Stimulated activated CD8-positive, alpha-beta memory T cell treated with anti-CD3 and anti-CD28 coated beads, Interleukin-4, amount 100 ng/mL, for 4 hours (primary cell): Measurements from ENCODE around the gene ASPN.

Experiments
- DNase-seq, 2 donors: peaks; one replicate each; pipeline ENCODE4 v3.0.0-alpha.2; 2020; ENCODE audit warnings: low read depth in 2 of 2, low spot score in 1 of 2

ASPN gene

GRCh38 chr9:92476962-92477361 lies 5.3 kb downstream of the ASPN start:
- no peak for DNase-seq

GRCh38 chr9:92474587-92474986 lies 7.7 kb downstream of the ASPN start:
- DNase-seq: no peak

GRCh38 chr9:92468206-92468605 lies 14.1 kb downstream of the ASPN start:
- no peak for DNase-seq

GRCh38 chr9:92467511-92467910 lies 14.8 kb downstream of the ASPN start:
- DNase-seq: no peak

- DNase-seq: no peak
These were observed 15.3 kb downstream of the ASPN start for GRCh38 chr9:92467041-92467440.

- DNase-seq: no peak
These were observed 18.3 kb downstream of the ASPN start for GRCh38 chr9:92463984-92464383.

GRCh38 chr9:92463387-92463786 lies 18.9 kb downstream of the ASPN start:
- no peak for DNase-seq

GRCh38 chr9:92457576-92457975 lies 24.7 kb downstream of the ASPN start:
- DNase-seq: no peak

- DNase-seq: no peak
These were observed 27.1 kb downstream of the ASPN start for GRCh38 chr9:92455217-92455616.

- no peak for DNase-seq
These were observed 35.8 kb downstream of the ASPN start for GRCh38 chr9:92446536-92446935.

- DNase-seq: no peak
These were observed 37.5 kb downstream of the ASPN start for GRCh38 chr9:92444841-92445240.

GRCh38 chr9:92440751-92441046 lies 41.6 kb downstream of the ASPN start:
- DNase-seq: no peak

- no peak for DNase-seq
These were observed 42.2 kb downstream of the ASPN start for GRCh38 chr9:92439921-92440750.

GRCh38 chr9:92438900-92439526 lies 43.3 kb downstream of the ASPN start:
- DNase-seq: no peak

GRCh38 chr9:92435263-92435662 lies 47.0 kb downstream of the ASPN start:
- DNase-seq: no peak

- no peak for DNase-seq
These were observed 49.2 kb downstream of the ASPN start for GRCh38 chr9:92432972-92433548.

GRCh38 chr9:92432350-92432749 lies 50.0 kb downstream of the ASPN start:
- DNase-seq: no peak

- DNase-seq: no peak
These were observed 52.5 kb downstream of the ASPN start for GRCh38 chr9:92429836-92430235.

- DNase-seq: no peak
These were observed 55.7 kb downstream of the ASPN start for GRCh38 chr9:92426501-92427145.

- no peak for DNase-seq
These were observed 56.8 kb downstream of the ASPN start for GRCh38 chr9:92425474-92425873.

GRCh38 chr9:92424340-92424739 lies 58.0 kb downstream of the ASPN start, which contains the start of gene OMD:
TSS of gene OMD (minus strand) at chr9:92424471. CDS start at chr9:92417558, 6,913 bp downstream.
- no peak for DNase-seq

GRCh38 chr9:92423612-92424011 lies 58.7 kb downstream of the ASPN start:
- DNase-seq: no peak
